HG03139 (cell line): ENCODE results near the gene DLG2.
"Not testable (repeated sequence)": the region's sequence is repeated elsewhere in the genome, so short reads cannot be mapped to it uniquely, and the experiment has no call there.

Experiments used
- ATAC-seq: cut with Tn5 transposase; IDR thresholded peaks from one replicate; pipeline ENCODE4 v1.9.1; 2021; ENCODE audit not compliant: unreplicated experiment

Gene DLG2

DNA sequence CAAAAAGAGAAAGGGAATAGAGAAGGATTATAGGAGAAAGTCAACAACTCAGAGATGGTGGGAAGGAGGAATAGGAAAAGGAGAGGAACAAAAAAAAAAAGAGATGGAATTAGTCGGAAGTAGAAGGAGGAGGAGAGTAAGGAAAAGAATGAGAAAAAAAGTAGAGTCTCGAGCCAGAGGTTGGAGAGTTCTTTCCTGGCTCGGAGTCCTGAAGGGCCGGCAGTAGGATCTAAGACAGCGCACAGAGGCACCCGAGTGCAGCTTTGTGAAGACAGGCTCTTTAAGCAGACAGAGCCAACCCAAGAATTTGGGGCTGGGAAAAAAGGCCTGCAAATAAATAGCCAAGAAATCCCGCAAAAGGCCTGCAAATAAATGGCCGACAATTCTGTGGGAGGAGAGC, 2170.6 kb downstream of the DLG2 start:
- ATAC-seq, result no peak

- no peak for ATAC-seq
Observed at GRCh38 chr11:83456075-83456474, 2171.1 kb downstream of the DLG2 start.

DNA sequence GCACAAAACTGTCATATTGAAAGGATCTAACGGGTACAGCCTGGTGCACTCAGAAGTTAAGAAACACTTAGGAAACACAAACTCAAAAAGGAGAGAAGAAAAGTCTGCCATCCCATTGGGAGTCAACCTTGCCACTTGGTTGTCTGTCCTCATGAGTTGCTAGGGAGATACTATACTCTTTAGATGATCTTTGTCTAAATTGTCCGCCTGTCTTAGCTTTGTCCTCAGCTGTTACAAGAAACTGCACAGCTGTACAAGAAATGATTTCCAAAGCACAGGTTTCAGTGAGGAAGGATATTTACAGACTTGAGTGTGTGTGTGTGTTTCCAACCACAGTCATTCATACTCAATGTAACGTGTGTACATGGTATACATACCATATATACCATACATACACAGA, 2171.8 kb downstream of the DLG2 start:
- ATAC-seq, result no peak

DNA sequence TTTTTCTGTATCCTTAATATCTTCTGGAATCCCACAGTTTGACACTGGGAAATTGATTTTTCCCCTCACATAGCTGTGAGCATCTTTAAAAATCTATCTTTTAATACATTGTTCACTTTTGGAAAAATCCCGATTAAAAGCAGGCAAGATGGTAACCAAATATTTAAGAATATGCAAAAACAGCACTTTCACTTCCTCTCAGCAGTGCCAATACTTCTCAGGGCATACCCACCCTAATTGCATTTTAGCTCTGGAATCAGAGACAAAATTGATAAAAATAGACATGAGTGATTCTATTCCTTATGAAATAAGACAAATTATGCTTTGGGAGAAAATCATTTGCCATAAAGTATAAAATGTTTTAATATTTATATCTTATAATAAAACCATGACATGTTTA, 2172.5 kb downstream of the DLG2 start:
- no peak for ATAC-seq

DNA sequence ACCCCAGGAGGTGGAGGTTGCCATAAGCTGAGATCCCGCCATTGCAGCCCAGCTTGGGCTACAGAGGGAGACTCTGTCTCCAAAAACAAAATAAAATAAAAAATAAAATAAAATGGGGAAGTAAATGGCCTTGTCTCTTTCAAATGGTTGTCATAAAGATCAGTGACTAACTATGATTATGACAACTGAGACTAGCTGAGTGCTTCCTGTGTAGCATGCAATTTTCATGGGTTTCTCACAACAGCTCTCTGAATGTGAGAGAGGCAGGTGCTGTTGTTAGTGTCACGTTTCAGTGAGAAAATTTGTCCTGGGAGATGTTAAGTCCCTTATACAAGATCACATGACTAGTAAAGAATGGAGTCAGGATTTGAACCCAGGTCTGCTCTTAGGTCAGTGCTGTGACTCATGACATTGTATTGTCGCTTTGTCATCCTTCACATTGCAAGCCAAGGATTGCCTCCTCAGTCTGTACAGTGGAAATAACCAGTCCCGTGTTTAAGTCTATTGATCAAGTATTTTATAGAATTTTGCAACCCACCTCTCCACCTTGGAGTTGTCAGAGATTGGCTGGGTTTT, 2177.7 kb downstream of the DLG2 start:
- no peak for ATAC-seq

DNA sequence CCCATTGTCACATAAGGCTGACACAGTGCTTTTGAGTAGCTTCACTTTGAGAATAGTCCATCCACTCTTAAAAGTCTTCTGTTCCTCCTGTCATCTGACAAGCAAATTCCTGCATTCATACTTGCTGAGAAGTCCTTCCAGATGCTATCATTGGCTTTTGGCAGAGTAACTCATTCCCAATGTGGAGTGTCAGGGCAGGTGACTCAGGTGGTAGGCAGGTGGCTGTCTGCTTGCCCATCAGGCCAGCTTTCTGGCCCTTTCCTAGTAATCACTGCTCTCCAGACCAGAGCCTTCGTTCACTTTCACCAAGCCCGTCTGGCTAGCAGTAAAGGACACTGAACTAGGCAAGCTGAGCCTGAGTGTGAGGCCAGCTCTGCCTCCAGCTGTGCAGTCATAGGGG, 2178.5 kb downstream of the DLG2 start:
- ATAC-seq, result no peak

DNA sequence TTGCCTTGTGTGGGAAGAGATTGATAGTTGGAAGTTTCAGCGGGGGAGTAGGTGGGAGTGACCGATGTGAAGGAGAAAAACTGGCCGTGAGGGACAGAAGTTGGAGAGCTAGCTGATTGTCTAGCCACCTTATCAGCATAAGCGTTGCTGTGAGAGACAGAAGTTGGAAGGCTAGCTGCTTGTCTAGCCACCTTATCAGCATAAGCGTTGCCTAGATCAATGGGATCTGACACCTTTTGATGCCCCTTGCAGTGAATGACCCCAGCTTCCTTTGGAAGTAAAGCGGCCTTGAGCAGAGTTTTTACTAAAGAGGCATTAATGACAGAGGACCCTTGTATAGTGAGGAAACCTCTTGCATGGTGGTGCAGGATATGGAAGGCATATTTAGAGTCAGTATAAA, 2183.3 kb downstream of the DLG2 start:
- ATAC-seq, result not testable (repeated sequence)

GRCh38 chr11:83441601-83442000, 2185.5 kb downstream of the DLG2 start:
- no peak for ATAC-seq

DNA sequence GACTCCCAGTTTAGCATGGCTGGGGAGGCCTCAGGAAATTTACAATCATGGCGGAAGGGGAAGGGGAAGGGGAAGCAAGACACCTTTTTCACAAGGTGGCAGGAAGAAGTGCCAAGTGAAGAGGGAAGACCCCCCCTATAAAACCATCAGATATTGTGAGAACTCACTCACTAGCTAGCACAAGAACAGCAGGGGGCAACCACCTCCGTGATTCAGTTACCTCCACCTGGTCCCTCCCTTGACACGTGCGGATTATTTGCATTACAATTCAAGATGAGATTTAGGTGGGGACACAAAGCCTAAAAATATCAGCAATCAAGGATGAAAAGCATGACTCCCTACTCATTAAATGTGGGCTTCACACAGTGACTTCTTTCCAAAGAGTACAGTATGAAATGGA, 2186.0 kb downstream of the DLG2 start:
- no peak for ATAC-seq

- ATAC-seq, result no peak
Observed at GRCh38 chr11:83438438-83438837, 2188.7 kb downstream of the DLG2 start.

DNA sequence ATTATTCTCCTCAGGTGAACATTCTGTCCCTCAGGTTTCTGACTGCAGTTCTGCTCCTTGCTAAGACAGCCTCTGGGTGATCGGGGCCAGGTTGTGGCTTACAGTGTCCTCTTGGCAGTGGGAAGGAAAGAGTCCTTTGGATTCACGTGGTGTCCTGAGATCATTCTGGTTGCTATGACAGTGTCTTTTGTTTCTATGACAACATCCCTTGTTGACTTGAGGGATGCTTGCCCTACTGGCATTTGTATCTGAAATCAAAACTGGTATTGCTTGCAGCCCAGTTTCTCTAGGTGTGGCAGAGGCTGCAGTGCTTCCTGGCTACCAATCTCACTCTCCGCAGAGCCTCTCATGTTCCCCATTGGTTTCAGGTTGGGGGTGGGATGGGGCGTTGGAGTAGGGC, 2189.2 kb downstream of the DLG2 start:
- ATAC-seq, result no peak

GRCh38 chr11:83436855-83437254, 2190.3 kb downstream of the DLG2 start:
- no peak for ATAC-seq

GRCh38 chr11:83434812-83435211, 2192.3 kb downstream of the DLG2 start:
- ATAC-seq, result not testable (repeated sequence)

- ATAC-seq, result no peak
Observed at GRCh38 chr11:83427943-83428342, 2199.2 kb downstream of the DLG2 start.

DNA sequence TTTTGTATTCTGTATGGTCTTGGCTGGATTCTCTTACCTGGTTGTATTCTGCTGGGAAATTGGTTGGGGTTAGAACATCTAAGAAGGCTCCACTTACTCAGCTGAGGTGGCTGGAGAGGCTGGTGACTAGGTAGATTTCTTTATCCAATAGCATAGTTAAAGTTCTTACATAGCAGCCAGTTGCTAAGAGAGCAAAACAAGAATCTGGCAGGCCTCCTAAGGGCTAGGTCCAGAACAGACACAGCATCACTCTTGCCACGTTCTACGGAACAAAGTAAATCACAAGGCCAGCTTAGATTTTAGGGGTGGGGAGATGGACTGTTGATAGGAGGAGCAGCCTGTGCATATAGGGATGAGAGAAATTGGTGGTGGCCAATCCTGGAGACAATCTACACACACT, 2199.6 kb downstream of the DLG2 start:
- ATAC-seq, result no peak

- no peak for ATAC-seq
Observed at GRCh38 chr11:83425137-83425466, 2202.0 kb downstream of the DLG2 start.

DNA sequence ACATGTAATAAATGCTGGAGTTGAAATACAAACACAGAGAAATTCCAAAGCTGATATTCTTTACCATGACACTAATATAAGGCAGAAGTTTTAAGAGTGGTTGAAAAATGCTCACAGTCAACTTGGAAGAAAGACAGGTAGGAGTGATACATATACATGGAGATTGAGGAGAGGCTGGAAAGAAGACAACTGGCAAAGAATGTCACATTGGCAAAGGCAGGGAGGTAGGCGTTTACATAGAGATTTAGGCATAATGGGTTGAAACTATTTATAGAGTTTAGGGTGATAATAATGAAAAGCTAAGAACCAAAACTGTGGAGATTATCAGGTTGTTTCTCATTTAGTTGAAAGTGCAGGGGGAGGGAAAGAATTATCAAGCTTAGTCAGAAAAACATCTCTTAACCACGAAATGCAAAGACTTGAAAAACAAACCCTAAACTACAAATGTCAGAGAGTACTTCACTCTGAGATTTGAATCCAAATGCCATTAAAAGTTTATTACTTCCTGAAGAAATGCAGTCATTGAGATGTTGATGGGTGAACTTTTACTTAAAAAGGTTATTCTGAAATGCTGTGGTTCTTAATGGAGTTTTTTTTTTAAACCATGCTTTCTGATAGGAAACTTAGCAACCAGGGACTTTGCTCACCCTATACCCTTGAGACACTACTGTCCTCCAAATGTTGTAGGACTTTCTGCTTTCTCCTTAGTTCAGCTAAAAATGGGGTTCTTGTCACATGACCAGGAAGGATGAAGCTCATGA, 2202.6 kb downstream of the DLG2 start:
- ATAC-seq, result no peak

- ATAC-seq, result not testable (repeated sequence)
Observed at GRCh38 chr11:83422641-83423040, 2204.5 kb downstream of the DLG2 start.

- no peak for ATAC-seq
Observed at GRCh38 chr11:83410605-83411565, 2216.3 kb downstream of the DLG2 start.

- no peak for ATAC-seq
Observed at GRCh38 chr11:83409891-83410290, 2217.3 kb downstream of the DLG2 start.

- no peak for ATAC-seq
Observed at GRCh38 chr11:83409476-83409875, 2217.7 kb downstream of the DLG2 start.

DNA sequence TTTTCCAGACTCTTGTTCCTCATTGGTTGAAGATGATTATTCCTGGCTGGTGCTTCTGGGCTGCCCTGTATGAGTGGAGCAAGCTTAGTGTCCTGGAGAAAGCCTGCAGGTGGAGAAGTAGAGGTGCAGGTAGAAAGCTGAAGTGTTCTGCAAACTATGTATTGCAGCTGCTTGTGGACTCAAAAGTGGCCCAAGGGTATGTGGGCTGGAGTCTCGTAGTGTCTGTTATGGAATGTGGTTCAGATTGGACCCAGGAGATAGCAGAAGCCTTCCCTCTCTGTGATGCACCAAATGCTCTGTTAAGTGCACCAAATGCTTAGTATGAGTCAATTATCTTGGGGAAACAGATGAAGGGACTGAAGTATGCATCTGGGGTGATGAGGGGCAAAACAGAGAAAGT, 2218.2 kb downstream of the DLG2 start:
- no peak for ATAC-seq
